ENCODE data around the gene ALX4. TPM values are rescaled to one million over a fixed set of nuclear protein-coding genes. Genes with fewer than 3 reads are reported as not detected.

The ALX4 gene
- total and polyA plus RNA-seq, 2 of the 8 experiments (the other 6 are each of a cell fraction or from before 2014, with no cell fraction given) = not detected

GRCh38 chr11:44270403-44271273, 39.3 kb downstream of the ALX4 start:
- no peak overlapping the region for H4K8ac ChIP-seq (ENCODE audit: extremely low read depth, insufficient read depth, low read length)
- H3K79me2 ChIP-seq (ENCODE audit: control insufficient read depth in 1 of 2, insufficient read depth in 2 of 2, low read length in 2 of 2) = no peaks in the 10 kb centered on the region
- H2BK120ac ChIP-seq (replicated peaks; ENCODE audit: low read depth, low read length) = no peak overlapping the region
- no peak overlapping the region for H4K91ac ChIP-seq (replicated peaks; ENCODE audit: insufficient read length, low read length)
- H3K9ac ChIP-seq (replicated peaks in 1 of 4; ENCODE audit: extremely low read depth in 1 of 4, low read depth in 3 of 4, low read length in 3 of 4) = no peak overlapping the region
- H3K4me2 ChIP-seq (ENCODE audit: insufficient read depth in 1 of 2, low read depth in 2 of 2, low read length in 2 of 2) = no peak overlapping the region
- FAIRE-seq (no peak), DNase-seq (ENCODE audit: low read depth in 1 of 2, low spot score in 2 of 2) (no peak)
- H3K4ac ChIP-seq (replicated peaks; ENCODE audit: insufficient read length, low read depth, low read length) = no peak overlapping the region
- no peak overlapping the region for H2AFZ ChIP-seq (ENCODE audit: low read length)
- H3K27ac ChIP-seq (ENCODE audit: low read depth, low read length) = no peak overlapping the region
- no peak overlapping the region for H3K23ac ChIP-seq (ENCODE audit: insufficient read length)
- WGBS, 2 experiments (ENCODE audit: extremely low coverage in 1 of 2, insufficient coverage in 1 of 2, insufficient read length in 1 of 2, insufficient replicate concordance in 2 of 2, low coverage in 1 of 2, low lambda C conversion rate in 2 of 2, missing lambda C conversion rate in 1 of 2) = 86% methylated on average over 18 of the region's 20 CpGs; no CpG with 5 or more reads in 1 of the 2 experiments
- H3K18ac ChIP-seq (ENCODE audit: extremely low read depth, low read length) = no peak overlapping the region
- H3K14ac ChIP-seq (ENCODE audit: insufficient read length) = no peak overlapping the region
- no peaks in the 10 kb centered on the region for H3K79me1 ChIP-seq (ENCODE audit: low read depth, low read length)
- H3K4me1 ChIP-seq (replicated peaks in 1 of 4; ENCODE audit: control insufficient read depth in 3 of 4, insufficient read depth in 4 of 4, low read length in 3 of 4) = no peaks in the 10 kb centered on the region; a peak in 1 of 7 replicates
- no peaks in the 10 kb centered on the region for H3K36me3 ChIP-seq (ENCODE audit: control insufficient read depth in 2 of 4, insufficient read depth in 4 of 4, low read length in 3 of 4)
- H2BK12ac ChIP-seq (ENCODE audit: low read depth, low read length) = no peak overlapping the region
- H3K56ac ChIP-seq (replicated peaks; ENCODE audit: insufficient read length, low read depth, low read length) = no peak overlapping the region
- H3K27me3 ChIP-seq (replicated peaks in 1 of 4; ENCODE audit: control insufficient read depth in 3 of 4, extremely low read depth in 1 of 4, insufficient read depth in 3 of 4, low read length in 3 of 4) = no peaks in the 10 kb centered on the region
- no peak overlapping the region for H3K4me3 ChIP-seq (ENCODE audit: extremely low read depth in 1 of 4, insufficient read depth in 2 of 4, low read depth in 3 of 4, low read length in 4 of 4)
- H2BK20ac ChIP-seq (ENCODE audit: low read length) = no peak overlapping the region
- TF ChIP-seq EP300 (IDR thresholded peaks at IDR 0.05; ENCODE audit: borderline replicate concordance in 1 of 2, low read depth in 2 of 2, low read length in 2 of 2) (no peak), SIN3A (conservative IDR thresholded peaks at IDR 0.05 in 1 of 2, IDR thresholded peaks at IDR 0.05 in 1 of 2; ENCODE audit: low read depth in 1 of 2, low read length in 2 of 2) (no peak)
- H4K5ac ChIP-seq (ENCODE audit: insufficient read length, low read depth, low read length) = no peak overlapping the region
- H2BK15ac ChIP-seq (ENCODE audit: low read length) = no peak overlapping the region
- no peak overlapping the region for H2AK5ac ChIP-seq (ENCODE audit: low read depth, low read length)
- no peaks in the 10 kb centered on the region for H4K20me1 ChIP-seq (replicated peaks in 1 of 2; ENCODE audit: control insufficient read depth in 1 of 2, insufficient read depth in 2 of 2, low read length in 2 of 2)
- no peaks in the 10 kb centered on the region for H3K9me3 ChIP-seq (ENCODE audit: insufficient read depth in 2 of 2, low read depth in 1 of 2, low read length in 1 of 2)
- peaks cover 6% of the 10 kb centered on the region; the same call in 1 of the 2 replicates for H3K23me2 ChIP-seq (ENCODE audit: low read depth, low read length)
- ChIA-PET CTCF (ENCODE audit: partially characterized antibody) (interaction anchor here (0.6 to 4.2 kb wide), 4 partner anchors 15 to 137 kb away, joined by 3 to 20 read pairs (median 6); no protein-coding TSS in a partner anchor), POLR2A (ENCODE audit: partially characterized antibody) (no interaction called here)
- H2BK5ac ChIP-seq (ENCODE audit: low read depth, low read length) = no peak overlapping the region
